Esophagus muscularis mucosa (tissue), 4 donors: Measurements from ENCODE around the gene NPLOC4.

ENCODE experiments used
- CTCF ChIP-seq, 3 experiments: fragments of 200-600 bp in 2 of 3; fragments of 450-650 bp in 1 of 3; sonication (generic) in 2 of 3; IDR thresholded peaks; one replicate each; pipeline ENCODE4 v1.5.1; 2017 to 2019; ENCODE audit warnings: antibody characterized with exemption in 3 of 3, mild to moderate bottlenecking in 2 of 3, moderate library complexity in 1 of 3
- EP300 ChIP-seq: sonication (generic); formaldehyde crosslinking; IDR thresholded peaks from one replicate; pipeline ENCODE4 v1.6.1; 2017; ENCODE audit warnings: antibody characterized with exemption
- POLR2A ChIP-seq: fragments of 450-650 bp; IDR thresholded peaks from one replicate; pipeline ENCODE4 v1.6.1; 2017; ENCODE audit warnings: antibody characterized with exemption, moderate library complexity, mild to moderate bottlenecking, low read depth
- POLR2AphosphoS5 ChIP-seq, 2 donors: sonication (generic); formaldehyde crosslinking; IDR thresholded peaks; one replicate each; pipeline ENCODE4 v1.6.1; 2017; ENCODE audit warnings: antibody characterized with exemption in 2 of 2

DNA sequence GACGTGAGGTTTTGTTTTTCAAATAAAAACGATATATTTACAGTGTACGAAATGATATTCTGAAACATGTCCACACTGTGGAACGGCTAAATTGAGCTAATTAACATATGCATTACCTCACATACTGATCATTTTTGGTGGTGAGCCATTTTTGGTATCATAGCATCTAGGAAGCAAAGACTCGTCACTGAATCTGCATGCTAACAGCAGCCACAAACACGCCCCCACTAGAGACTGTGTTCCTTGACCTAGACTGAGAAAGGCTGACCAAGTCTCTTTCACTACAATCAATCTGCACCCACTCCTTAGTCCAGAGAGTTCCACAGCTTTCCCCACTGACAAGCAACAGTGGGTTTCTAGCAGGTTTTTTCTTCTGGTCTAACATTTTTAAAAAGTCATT lies 29.5 kb downstream of the NPLOC4 start:
- TF ChIP-seq POLR2A (no peak), POLR2AphosphoS5 (IDR thresholded peaks at IDR 0.05) (no peak), CTCF (IDR thresholded peaks at IDR 0.05) (no peak), EP300 (no peak)
